ENCODE data around the gene TICRR. TPM values are rescaled to one million over a fixed set of nuclear protein-coding genes. Genes with fewer than 3 reads are reported as not detected.

TICRR gene
- total and polyA plus RNA-seq, 2 of the 8 experiments (the other 6 are each of a cell fraction or from before 2014, with no cell fraction given): 13.1 to 34.8 TPM

GRCh38 chr15:89641053-89641452, 65.8 kb downstream of the TICRR start:
- no peak overlapping the region for H3K4ac ChIP-seq (replicated peaks; ENCODE audit: insufficient read length, low read depth, low read length)
- H2BK120ac ChIP-seq (replicated peaks; ENCODE audit: low read depth, low read length): no peak overlapping the region
- H3K79me2 ChIP-seq (ENCODE audit: control insufficient read depth in 1 of 2, insufficient read depth in 2 of 2, low read length in 2 of 2): no peaks in the 10 kb centered on the region

More at GRCh38 chr15:89641053-89641452, 65.8 kb downstream of the TICRR start:
- H4K20me1 ChIP-seq (replicated peaks in 1 of 2; ENCODE audit: control insufficient read depth in 1 of 2, insufficient read depth in 2 of 2, low read length in 2 of 2): peaks cover 0 to 2% of the 10 kb centered on the region in 2 experiments
- no peak overlapping the region for H2BK12ac ChIP-seq (ENCODE audit: low read depth, low read length)
- H3K18ac ChIP-seq (ENCODE audit: extremely low read depth, low read length): no peak overlapping the region
- no peak overlapping the region for H3K56ac ChIP-seq (replicated peaks; ENCODE audit: insufficient read length, low read depth, low read length)
- FAIRE-seq (no peak), DNase-seq (ENCODE audit: low read depth in 1 of 2, low spot score in 2 of 2) (no peak)
- H4K91ac ChIP-seq (replicated peaks; ENCODE audit: insufficient read length, low read length): no peak overlapping the region
- no peak overlapping the region for H3K14ac ChIP-seq (ENCODE audit: insufficient read length)
- H3K23me2 ChIP-seq (ENCODE audit: low read depth, low read length): no peaks in the 10 kb centered on the region
- H3K36me3 ChIP-seq (ENCODE audit: control insufficient read depth in 2 of 4, insufficient read depth in 4 of 4, low read length in 3 of 4): peaks cover 0 to 28% (median 13%) of the 10 kb centered on the region in 4 experiments; a peak in 5 of 8 replicates
- WGBS, 2 experiments (ENCODE audit: extremely low coverage in 1 of 2, insufficient coverage in 1 of 2, insufficient read length in 1 of 2, insufficient replicate concordance in 2 of 2, low coverage in 1 of 2, low lambda C conversion rate in 2 of 2, missing lambda C conversion rate in 1 of 2): 91% methylated on average over 5 of the region's 5 CpGs; no CpG with 5 or more reads in 1 of the 2 experiments
- no peak overlapping the region for H3K27ac ChIP-seq (ENCODE audit: low read depth, low read length)
- H2AK5ac ChIP-seq (ENCODE audit: low read depth, low read length): no peak overlapping the region
- ChIA-PET CTCF (ENCODE audit: partially characterized antibody) (no interaction called here), POLR2A (ENCODE audit: partially characterized antibody) (interaction anchor here (1.4 kb wide), 1 partner anchor 12 kb away, joined by 4 read pairs; no protein-coding TSS in a partner anchor)
- H2BK15ac ChIP-seq (ENCODE audit: low read length): no peak overlapping the region
- no peaks in the 10 kb centered on the region for H3K79me1 ChIP-seq (ENCODE audit: low read depth, low read length)
- no peaks in the 10 kb centered on the region for H3K4me1 ChIP-seq (replicated peaks in 1 of 4; ENCODE audit: control insufficient read depth in 3 of 4, insufficient read depth in 4 of 4, low read length in 3 of 4)
- peaks cover 0 to 4% of the 10 kb centered on the region in 2 experiments; a peak in 2 of 4 replicates for H3K9me3 ChIP-seq (ENCODE audit: insufficient read depth in 2 of 2, low read depth in 1 of 2, low read length in 1 of 2)
- H3K23ac ChIP-seq (ENCODE audit: insufficient read length): no peak overlapping the region
- no peak overlapping the region for H3K4me2 ChIP-seq (ENCODE audit: insufficient read depth in 1 of 2, low read depth in 2 of 2, low read length in 2 of 2)
- no peaks in the 10 kb centered on the region for H3K27me3 ChIP-seq (replicated peaks in 1 of 4; ENCODE audit: control insufficient read depth in 3 of 4, extremely low read depth in 1 of 4, insufficient read depth in 3 of 4, low read length in 3 of 4)
- H3K4me3 ChIP-seq (ENCODE audit: extremely low read depth in 1 of 4, insufficient read depth in 2 of 4, low read depth in 3 of 4, low read length in 4 of 4): no peak overlapping the region
- no peak overlapping the region for H2AFZ ChIP-seq (ENCODE audit: low read length)
- no peak overlapping the region for H4K8ac ChIP-seq (ENCODE audit: extremely low read depth, insufficient read depth, low read length)
- H2BK5ac ChIP-seq (ENCODE audit: low read depth, low read length): no peak overlapping the region
- no peak overlapping the region for H4K5ac ChIP-seq (ENCODE audit: insufficient read length, low read depth, low read length)
- TF ChIP-seq MAFK (IDR thresholded peaks at IDR 0.05; ENCODE audit: low read depth, low read length): no peak
- TF ChIP-seq TAF1 (IDR thresholded peaks at IDR 0.05; ENCODE audit: low read depth, low read length): no peak
- no peak for TF ChIP-seq SRF (IDR thresholded peaks at IDR 0.05; ENCODE audit: low read depth, low read length)
- no peak for TF ChIP-seq ZNF274 (IDR thresholded peaks at IDR 0.05; ENCODE audit: borderline replicate concordance, extremely low read depth, low read length)
- no peak for TF ChIP-seq BACH1 (IDR thresholded peaks at IDR 0.05; ENCODE audit: low read length)
- no peak for TF ChIP-seq SIX5 (IDR thresholded peaks at IDR 0.05; ENCODE audit: low read depth, low read length)
- TF ChIP-seq CHD1 (IDR thresholded peaks at IDR 0.05; ENCODE audit: low read depth, low read length): no peak
- no peak for TF ChIP-seq TEAD4 (IDR thresholded peaks at IDR 0.05; ENCODE audit: low read depth, low read length)
- TF ChIP-seq, protein P1, sequence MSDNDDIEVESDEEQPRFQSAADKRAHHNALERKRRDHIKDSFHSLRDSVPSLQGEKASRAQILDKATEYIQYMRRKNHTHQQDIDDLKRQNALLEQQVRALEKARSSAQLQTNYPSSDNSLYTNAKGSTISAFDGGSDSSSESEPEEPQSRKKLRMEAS (IDR thresholded peaks at IDR 0.05): no peak
- H3K9ac ChIP-seq (replicated peaks in 1 of 4; ENCODE audit: extremely low read depth in 1 of 4, low read depth in 3 of 4, low read length in 3 of 4): no peak overlapping the region
- H2BK20ac ChIP-seq (ENCODE audit: low read length): no peak overlapping the region
